COR-L47 (cell line): Measurements from ENCODE around the gene ABO.
"Not testable (repeated sequence)": the region's sequence is repeated elsewhere in the genome, so short reads cannot be mapped to it uniquely, and the experiment has no call there.

ENCODE experiments used
- DNase-seq: peaks from one replicate; lab custom pipeline; 2025; lab: John Stamatoyannopoulos, UW

ABO gene

GRCh38 chr9:133242991-133243390 is 32.0 kb downstream of the ABO start:
- no peak for DNase-seq

GRCh38 chr9:133242241-133242640 is 32.8 kb downstream of the ABO start:
- no peak for DNase-seq

GRCh38 chr9:133239533-133240090 is 35.4 kb downstream of the ABO start:
- DNase-seq, result no peak

GRCh38 chr9:133238851-133239532 is 36.0 kb downstream of the ABO start:
- DNase-seq, result no peak

DNA sequence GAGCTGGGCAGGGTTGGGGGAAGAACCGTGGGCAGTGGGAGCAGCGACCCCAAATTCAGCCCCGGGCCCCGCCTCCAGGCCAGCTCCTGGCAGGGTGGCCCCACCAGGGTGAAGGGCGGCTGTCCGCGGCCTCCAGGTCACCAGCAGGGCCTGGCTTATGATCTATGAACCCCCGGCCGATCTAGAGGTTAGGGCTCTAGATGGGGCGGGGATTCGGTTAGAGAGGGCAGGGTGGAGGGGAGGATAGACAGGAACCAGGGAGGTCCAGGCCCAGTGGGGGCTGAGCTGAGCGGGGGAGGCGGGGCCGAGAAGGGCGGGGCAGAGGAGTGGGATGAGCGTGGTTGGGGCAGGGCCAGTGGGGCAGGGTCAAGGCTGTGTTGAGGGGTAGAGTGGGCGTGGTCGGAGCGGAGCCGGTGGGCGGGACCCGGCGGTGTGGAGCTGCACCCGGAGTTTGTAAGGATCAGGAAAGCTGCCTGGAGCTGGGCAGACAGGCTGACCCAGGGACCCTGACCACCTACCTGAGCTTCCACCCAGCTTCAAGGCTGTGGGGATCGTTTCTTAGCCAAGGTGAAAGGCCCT is 36.6 kb downstream of the ABO start:
- no peak for DNase-seq

- DNase-seq, result no peak
These were observed 37.8 kb downstream of the ABO start for GRCh38 chr9:133237035-133237731.

GRCh38 chr9:133236291-133237034 is 38.5 kb downstream of the ABO start:
- not testable (repeated sequence) for DNase-seq

GRCh38 chr9:133235549-133236222 is 39.3 kb downstream of the ABO start:
- no peak for DNase-seq

- DNase-seq, result no peak
These were observed 40.3 kb downstream of the ABO start for GRCh38 chr9:133234577-133235322.

GRCh38 chr9:133233681-133234432 is 41.1 kb downstream of the ABO start:
- DNase-seq, result no peak

DNA sequence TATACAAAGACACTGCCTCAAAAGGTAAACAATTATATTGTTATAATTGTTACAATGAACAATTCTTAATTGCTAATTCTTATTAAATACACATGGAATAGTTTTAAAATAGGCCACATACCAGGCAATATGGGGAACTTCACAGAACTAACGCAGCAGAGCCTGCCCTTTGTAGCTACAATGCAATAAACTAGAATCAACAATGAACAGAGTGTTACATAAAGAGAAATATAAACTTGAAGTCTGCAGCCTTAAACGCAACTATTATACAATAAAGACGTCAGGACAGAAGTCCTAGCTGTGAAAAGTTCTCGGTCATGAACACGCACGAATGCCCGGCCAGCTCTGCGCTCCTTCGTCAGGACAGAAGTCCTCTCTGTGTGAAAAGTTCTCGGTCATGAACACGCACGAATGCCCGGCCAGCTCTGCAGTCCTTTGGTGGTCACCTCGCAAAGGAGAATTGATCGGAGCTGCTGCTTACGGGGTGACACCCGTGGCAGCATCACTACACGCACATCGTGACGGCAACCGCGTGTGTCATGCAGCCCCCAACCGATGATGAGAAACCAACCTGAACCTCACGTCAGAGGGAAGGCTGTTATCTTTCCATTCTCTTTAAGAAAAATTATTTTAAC is 43.0 kb downstream of the ABO start:
- DNase-seq, result not testable (repeated sequence)

- DNase-seq, result not testable (repeated sequence)
These were observed 44.5 kb downstream of the ABO start for GRCh38 chr9:133230514-133230913.

- DNase-seq, result no peak
These were observed 44.9 kb downstream of the ABO start for GRCh38 chr9:133230093-133230492.

DNA sequence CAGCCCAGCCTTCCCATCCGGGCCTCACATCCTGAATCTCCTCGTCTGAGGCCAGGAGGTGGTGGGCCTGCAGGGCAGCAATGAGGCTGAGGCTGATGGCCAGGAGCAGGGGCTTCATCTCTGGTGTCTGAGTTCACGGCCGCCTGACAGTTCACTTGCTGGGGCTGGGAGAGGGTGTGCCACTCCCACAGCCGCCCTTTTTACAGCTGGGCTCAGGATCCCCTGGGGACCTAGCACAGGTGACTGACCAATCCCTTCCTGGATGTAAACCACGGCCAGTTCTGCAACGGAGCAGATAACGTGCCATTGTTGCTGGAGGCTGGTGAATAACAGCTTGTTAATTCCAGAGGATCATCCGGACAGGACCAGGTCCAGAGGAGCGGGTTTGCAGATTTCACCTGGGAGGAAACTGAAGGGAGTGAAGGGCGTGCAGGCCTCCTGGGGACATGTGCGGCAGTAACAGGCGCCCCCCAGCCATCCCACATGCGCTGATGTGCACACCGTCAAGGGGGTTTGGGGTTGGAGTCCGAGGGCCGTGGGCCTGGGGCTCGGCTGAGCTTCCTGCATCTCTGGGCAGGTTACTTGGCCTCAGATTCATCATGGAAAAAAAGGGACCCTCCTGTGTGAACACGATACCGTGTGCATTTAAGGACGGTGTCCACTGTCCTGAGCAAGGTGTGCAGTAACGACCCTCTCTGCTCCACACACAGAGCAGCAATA is 46.4 kb downstream of the ABO start:
- DNase-seq, result not testable (repeated sequence)

DNA sequence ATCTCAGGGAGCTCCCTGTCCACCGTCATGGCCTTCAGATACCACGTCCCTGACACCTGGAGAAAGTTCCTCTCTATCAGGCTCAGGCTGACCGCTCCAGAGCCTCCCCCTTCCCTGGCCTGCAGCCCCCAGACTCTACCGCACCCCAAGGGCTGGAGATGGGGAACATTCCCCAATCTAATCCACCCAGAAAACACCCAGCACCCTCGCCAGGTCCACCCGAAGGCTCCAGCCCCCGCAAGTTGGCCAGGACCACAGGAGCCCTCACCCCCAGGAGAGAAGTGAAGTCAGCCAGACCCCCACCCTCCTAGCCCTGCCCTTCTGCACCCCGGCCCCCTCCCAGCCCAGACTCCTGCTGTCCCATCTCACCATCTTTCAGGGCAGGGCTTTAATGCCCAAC is 47.0 kb downstream of the ABO start:
- not testable (repeated sequence) for DNase-seq

GRCh38 chr9:133227242-133227860 is 47.6 kb downstream of the ABO start:
- DNase-seq, result no peak

DNA sequence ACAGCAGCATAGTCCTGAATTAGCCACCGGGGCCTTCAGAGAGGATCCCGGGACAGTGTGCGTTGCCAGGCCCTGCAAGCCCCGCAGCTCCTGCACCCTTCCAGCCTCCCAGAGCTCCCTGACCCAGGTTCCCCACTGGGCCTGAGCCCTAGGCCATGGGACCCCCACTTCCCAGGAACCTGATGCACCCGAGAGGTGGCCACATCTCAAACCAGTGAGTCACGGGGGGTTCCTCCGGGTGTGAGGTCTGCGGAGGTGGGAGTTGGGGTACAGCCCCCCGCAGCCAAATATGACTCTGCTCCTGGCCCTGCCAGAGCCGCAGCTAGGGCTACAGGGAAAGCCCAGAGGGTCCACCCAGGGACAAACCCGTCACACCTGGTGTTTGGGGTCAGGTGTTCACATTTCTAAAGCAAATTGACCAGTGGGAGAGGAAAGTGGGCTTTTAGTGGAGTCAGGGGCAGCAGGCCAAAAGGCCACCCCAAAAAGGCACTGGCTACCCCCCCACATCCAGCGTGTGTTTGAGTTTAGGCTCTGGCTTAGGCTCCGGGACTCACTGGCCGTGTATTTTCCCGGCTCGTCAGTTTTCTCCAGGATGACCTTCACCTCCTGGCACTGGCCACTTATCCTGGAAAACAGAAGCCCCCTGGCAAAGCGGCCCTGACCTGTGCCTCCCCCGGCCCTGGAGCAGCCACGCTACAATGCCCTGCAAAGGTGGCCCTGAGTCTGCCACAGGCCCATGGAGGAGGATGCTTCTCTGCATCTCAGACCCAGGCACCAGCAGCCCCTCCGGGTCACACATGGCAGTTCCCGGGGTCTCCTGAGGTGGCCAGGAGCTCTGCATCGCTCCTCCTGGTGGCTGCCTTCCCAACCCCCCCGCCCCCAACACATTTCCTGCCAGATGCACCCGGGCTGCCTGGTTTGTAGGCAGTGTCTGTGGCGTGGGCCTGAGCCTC is 48.5 kb downstream of the ABO start:
- DNase-seq, result no peak
